NB4 (cell line): ENCODE measurements around the gene WSCD2.

Experiments used
- MYC ChIP-seq: IDR thresholded peaks from 2 replicates; pipeline ENCODE4 v1.6.1; 2011; ENCODE audit warnings: low read depth, low read length
- POLR2A ChIP-seq: IDR thresholded peaks from 2 replicates; pipeline ENCODE4 v1.6.1; 2011; ENCODE audit warnings: mild to moderate bottlenecking; ENCODE audit not compliant: insufficient read length; ENCODE audit errors: extremely low read depth
- TF ChIP-seq, protein P1 (sequence below): IDR thresholded peaks from one replicate; pipeline ENCODE4 v1.5.1; 2012; ENCODE audit warnings: low read depth, low read length
- TF ChIP-seq, protein P2 (sequence below): IDR thresholded peaks from 2 replicates; pipeline ENCODE4 v1.6.1; 2011; ENCODE audit warnings: low read depth, low read length

DNA sequence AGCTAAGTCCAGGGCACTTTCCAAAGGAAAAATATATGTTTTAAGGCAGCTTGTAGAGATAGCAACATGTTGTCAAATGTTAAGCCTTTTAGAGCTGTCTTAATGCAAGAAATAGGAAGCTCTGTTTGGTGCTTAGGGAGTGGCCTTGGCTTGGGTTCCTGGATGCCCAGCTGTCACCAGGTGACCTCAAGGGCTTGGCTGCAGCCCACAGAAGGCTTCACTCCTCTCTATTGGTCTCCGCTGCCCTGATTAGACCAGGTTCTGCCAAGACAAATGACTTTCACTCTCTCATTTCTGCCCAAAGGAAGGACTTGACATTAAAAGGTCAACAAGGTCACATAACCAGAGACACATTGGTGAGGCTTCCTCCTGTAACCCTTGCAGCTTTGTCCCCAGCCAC lies 76.8 kb downstream of the WSCD2 start:
- TF ChIP-seq, protein P1, sequence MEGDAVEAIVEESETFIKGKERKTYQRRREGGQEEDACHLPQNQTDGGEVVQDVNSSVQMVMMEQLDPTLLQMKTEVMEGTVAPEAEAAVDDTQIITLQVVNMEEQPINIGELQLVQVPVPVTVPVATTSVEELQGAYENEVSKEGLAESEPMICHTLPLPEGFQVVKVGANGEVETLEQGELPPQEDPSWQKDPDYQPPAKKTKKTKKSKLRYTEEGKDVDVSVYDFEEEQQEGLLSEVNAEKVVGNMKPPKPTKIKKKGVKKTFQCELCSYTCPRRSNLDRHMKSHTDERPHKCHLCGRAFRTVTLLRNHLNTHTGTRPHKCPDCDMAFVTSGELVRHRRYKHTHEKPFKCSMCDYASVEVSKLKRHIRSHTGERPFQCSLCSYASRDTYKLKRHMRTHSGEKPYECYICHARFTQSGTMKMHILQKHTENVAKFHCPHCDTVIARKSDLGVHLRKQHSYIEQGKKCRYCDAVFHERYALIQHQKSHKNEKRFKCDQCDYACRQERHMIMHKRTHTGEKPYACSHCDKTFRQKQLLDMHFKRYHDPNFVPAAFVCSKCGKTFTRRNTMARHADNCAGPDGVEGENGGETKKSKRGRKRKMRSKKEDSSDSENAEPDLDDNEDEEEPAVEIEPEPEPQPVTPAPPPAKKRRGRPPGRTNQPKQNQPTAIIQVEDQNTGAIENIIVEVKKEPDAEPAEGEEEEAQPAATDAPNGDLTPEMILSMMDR = no peak
- TF ChIP-seq POLR2A (no peak), MYC (no peak)
- TF ChIP-seq, protein P2, sequence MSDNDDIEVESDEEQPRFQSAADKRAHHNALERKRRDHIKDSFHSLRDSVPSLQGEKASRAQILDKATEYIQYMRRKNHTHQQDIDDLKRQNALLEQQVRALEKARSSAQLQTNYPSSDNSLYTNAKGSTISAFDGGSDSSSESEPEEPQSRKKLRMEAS = no peak
